ENCODE data around the gene PRLR.
"Not testable (repeated sequence)": the region's sequence is repeated elsewhere in the genome, so short reads cannot be mapped to it uniquely, and the experiment has no call there.

Gene PRLR

DNA sequence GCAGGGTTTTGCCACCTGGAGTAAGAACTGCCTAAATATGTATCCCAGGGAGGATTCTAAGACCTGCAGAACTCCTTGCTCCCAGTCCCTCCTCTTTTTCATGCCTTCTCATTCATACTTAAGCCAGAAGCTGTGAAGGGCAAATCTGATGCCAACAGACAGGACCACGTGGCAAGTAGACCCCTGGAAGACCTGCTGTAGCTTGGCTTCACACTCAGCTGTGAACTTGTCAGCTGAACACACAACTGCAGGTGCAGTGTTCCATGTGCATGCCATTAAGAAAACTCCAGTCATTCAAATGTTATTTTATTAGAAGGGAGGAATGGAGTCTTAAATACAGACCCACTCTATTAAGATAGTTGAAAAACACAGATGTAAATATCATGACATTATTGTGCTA lies 103.3 kb downstream of the PRLR start:
- DNase-seq (ENCODE audit: low read depth in 2 of 2) = no peak

DNA sequence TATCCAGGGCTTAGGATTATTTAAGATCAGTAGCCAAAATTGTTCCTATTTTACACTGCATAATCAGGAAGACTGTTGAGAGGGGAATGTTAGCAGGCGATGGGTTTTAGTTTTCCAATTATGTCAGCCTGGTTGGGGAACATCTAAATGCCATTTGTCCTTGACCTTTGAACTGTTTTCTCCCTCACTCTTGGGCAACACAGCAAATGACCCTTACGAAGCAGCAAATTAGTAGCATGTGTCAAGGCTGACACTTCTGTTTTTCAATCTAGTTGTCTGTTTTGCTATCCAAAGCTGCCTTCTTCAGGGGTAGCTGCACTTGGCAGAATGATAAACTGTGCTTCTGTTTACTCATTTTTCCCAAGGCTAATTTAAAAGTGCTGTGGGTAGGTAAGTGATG lies 104.5 kb downstream of the PRLR start:
- DNase-seq (ENCODE audit: low read depth in 2 of 2) = no peak

DNA sequence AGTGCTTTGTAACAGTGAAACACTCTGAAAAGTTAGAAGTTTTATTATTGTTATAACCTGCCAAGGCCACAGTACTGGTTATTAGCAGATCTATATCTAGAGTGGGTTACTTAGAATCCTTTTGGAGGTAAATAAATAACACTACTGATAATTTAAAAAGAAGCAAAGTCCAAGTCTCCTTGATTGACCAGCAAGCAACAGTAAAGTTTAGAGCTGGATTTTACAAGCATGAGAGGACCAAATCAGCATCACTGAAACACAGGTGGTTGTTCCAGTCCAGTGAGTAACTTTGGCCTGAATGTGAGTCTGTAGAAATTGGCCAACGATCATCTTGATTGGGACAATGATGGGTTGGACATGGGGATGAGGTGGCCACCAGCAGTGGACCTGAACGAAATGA lies 105.4 kb downstream of the PRLR start:
- no peak for DNase-seq (ENCODE audit: low read depth in 2 of 2)

DNA sequence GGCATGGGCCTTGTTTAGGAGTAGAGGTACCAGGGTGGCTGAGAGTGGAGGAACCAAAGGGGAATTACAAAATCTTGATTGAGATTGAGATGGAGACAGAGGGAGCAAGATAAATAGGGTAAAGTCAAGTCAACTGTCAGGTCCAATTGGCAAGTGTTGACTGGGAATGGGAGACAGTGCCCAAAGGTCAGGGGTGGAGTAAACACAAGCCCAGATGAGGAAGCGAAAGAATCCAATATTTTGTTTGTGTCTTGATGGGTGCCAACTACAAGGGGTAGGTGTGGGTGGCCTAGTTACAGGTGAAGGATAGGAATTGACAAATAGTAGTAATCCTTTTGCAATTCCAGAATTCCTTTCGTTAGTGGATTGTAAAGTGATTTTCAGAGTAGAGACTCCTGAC lies 107.5 kb downstream of the PRLR start:
- DNase-seq (ENCODE audit: low read depth in 2 of 2) = no peak

DNA sequence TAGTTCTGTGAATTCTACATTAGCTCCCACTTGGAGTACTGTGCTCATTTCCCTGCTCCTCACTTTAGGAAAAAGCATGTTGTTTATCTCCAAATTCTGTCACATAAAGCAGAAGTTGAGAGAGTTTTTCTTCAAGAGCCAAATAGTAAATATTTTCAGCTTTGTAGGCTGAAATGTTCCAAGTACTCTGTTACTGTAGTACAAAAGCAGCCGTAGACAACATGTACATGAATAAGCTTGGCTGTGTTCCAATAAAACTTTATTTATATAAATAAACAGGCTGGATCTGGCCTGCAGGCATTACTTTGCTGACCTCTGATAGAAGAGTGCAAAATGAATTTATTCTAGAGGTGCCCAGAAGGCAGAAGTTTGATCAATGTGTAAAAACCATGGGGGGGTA lies 109.6 kb downstream of the PRLR start:
- DNase-seq (ENCODE audit: low read depth in 2 of 2) = no peak

DNA sequence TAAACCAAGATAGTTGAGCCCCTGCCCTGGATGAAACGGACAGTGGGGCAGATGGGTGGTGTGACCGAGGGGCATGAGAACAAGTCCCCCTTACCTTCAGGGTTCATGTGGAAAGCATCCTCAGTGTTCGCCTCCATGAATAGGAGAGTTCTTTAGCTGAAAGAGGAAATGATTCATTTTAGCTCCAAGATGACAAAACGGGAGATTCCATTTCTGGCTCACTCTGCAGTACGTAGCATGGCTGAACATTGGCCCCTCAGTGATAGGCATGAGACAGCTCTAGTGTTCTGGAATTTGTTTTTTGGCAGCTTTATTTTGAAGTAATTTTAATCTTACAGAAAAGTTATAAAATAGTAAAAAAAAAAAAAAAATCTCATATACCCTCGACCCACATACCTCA lies 112.3 kb downstream of the PRLR start:
- DNase-seq (ENCODE audit: low read depth in 2 of 2) = no peak

DNA sequence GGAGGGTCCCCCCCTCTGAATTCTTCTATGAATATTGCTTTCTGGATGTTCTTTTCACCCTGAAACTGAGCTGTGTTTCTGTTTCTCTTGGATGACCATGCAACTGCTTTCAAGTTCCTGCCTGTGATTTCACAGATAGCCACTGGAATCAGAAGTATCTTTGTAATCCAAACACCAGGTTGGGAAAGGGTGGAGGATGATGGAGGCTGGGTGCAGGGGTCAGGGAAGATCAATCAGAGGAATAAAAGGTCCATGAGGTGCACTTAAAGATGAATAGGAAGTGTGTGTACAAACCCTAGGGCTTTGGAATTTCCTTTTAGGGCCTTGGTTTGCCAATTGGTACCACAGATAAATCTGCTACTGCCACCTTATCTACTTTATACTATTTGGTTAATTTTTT lies 114.4 kb downstream of the PRLR start:
- DNase-seq (ENCODE audit: low read depth in 2 of 2) = no peak

DNA sequence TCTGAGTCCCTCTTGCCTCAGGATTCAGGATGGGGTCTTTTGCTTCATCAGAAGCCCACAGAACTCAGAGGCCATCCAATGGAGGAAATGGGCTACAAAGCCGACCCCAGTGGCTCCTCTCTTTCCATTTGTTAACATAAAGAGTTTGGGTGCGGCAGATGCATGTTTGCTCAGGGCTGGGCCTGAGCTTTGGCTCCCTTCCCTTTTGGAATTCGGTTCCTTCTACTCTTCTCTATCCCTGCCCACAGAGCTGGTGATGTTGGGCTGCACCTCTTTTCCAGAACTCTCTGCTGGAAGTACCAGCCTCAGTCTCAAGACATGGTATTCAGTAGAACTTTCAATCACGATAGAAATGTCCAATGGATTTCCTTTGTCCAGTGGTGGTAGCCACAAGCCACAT lies 115.6 kb downstream of the PRLR start:
- no peak for DNase-seq (ENCODE audit: low read depth in 2 of 2)

DNA sequence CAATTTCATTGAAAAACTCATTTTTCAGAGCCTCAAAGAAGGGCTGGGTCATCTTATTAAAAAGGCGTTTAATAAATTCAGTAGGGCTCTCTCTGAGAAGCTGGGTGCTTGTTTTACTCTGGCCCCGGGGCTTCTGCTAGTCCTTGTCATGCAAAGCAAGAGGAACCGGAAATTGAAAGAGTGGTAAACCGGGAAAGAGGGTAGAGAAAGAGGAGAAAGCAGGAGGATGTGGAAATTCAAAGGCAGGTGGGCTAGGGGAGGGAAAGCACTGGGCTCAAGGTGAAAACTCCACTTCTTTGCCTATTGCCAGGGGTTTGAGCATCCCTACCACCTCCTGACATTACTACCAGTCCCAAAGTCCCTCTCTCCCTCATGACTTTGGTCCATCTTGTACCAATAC lies 118.0 kb downstream of the PRLR start:
- DNase-seq (ENCODE audit: low read depth in 2 of 2) = no peak

DNA sequence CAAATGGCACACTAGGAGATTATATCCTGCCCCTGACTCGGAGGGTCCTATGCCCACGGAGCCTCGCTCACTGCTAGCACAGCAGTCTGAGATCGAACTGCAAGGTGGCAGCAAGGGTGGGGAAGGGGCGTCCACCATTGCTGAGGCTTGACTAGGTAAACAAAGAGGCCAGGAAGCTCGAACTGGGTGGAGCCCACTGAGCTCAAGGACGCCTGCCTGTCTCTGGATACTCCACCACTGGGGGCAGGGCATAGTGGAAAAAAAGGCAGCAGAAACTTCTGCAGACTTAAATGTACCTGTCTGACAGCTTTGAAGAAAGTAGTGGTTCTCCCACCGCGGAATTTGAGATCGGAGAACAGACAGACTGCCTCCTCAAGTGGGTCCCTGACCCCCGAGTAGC lies 125.7 kb downstream of the PRLR start:
- DNase-seq (ENCODE audit: low read depth in 2 of 2) = not testable (repeated sequence)

DNA sequence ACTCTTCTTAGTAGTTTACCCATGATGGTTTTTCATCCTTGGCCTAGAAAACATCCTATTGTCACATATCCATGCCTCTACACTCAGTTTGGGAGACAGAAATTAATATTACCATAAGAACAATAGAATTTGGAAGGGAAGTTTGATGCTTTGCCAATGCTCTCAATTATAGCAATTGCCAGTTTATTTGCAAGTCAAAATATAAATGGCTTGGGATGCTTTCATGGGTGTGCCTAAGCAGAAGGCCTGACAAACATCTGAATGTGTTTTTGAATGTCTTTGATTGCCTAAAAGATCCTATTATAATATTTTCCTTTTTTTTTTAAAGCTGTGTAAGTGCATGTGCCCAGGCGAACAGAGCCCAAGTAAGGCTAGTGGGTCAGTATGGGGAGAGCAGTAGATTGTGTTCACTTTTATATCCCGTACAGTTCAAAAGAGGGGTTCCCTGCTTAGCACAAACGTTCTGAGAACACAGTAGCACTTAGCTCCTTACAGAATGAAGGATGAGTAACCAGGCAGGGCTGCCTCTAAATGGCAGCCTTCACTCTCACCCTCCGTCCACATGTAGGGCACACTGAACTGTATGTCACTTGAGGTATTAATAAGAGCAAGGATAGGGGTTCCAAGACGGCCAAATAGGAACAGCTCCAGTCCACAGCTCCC lies 126.5 kb downstream of the PRLR start:
- no peak for DNase-seq (ENCODE audit: low read depth in 2 of 2)

DNA sequence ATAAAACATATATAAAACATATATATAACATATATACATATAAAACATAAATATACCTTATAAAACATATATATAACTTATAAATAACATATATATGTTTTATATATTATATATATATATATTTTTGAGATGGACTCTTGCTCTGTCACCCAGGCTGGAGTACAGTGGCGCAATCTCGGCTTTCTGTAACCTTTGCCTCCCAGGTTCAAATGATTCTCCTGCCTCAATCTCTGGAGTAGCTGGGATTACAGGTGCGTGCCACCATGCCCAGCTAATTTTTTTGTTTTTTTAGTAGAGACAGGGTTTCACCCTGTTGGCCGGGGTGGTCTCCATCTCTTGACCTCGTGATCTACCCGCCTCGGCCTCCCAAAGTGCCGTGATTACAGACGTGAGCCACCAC lies 128.6 kb downstream of the PRLR start:
- DNase-seq (ENCODE audit: low read depth in 2 of 2) = not testable (repeated sequence)

DNA sequence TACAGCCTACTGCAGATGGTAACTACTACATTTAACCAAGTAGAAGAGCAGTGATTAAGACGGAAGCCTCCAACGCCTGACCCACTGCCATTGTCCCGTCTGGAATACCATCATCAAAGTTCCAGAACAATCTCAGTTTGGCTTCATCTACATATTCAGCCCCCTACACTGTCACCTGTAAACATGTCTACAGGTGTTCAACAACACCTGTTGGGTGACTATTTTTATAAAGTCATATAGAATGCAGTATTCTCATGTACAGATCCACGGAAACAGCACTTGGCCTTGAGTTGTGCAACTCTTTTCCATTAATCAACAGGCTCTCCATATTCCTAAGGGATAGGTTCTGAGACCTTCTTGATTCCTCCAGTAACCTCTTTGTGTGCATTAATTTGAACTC lies 129.3 kb downstream of the PRLR start:
- DNase-seq (ENCODE audit: low read depth in 2 of 2) = no peak

DNA sequence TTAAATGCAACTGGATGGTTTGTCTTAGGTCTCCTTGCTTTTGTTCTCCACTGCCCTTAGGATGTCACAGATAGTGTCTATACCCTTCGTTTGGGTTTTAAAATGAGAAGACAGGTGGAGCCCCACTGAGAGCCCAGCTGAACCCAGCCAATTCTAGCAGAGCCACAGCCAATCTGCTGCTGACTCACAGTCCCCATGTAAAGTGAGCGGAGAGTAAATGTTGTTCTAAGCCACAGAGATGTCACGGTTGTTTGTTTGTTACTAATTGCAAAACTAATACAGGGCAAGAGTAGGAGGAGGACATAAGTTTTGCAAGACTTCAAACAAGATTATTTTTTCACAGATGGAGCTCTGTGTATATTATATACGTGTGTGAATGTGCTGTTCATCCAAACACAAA lies 132.1 kb downstream of the PRLR start:
- DNase-seq (ENCODE audit: low read depth in 2 of 2) = no peak

DNA sequence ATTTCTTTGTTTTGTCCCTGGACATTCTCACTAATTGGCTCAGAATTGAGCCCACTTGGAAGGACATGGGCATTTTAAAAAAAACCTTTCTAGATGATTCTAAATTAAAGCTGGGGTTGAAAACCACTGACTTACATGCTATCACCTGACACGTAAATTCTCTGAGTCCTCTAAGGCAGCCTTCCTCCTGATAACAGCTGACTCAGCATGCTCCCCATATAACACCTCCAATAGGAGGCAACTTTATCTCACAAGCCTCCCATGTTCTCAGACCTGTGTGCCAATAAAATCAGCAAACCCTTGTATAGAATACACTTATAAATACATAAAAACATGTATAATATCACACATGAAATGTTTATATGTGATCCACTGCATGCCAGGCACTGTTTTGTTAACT lies 133.4 kb downstream of the PRLR start:
- no peak for DNase-seq (ENCODE audit: low read depth in 2 of 2)

DNA sequence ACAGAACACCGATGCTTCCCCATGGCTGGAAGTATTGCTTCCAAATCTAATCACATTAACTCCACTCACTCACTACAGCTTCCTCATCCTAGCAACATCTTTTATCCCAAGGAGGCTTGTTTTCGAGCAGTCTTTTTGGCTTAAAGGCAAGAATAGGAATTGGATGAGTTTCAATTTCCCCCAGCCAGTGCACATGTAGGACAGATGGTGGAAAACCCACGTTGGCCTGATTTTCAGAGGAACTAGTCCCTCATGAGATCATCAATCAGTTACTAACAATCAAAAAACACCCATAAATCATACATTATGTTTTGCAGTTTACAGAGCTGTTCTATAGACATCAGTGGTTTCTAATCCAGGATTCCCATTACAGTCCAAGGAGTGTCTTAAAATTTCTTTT lies 134.1 kb downstream of the PRLR start:
- DNase-seq (ENCODE audit: low read depth in 2 of 2) = no peak

DNA sequence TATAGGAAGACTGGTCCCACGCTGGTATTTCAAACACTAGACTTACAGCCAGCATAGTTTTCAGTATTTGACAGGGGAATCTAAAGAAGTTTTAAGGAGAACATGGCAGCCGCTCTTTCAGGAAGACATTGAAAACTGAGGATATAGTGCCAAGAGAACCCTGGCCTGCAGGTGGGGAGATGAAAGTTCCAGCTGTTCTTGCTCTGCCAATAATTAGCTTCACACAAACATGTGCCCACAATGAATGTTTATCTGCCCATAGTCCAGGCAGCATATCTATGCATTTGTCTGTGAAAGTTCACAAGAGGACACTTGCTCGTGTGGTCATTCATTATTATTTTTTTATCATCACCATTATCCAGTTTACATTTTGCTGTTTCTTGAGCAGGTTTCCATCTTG lies 134.9 kb downstream of the PRLR start:
- no peak for DNase-seq (ENCODE audit: low read depth in 2 of 2)

DNA sequence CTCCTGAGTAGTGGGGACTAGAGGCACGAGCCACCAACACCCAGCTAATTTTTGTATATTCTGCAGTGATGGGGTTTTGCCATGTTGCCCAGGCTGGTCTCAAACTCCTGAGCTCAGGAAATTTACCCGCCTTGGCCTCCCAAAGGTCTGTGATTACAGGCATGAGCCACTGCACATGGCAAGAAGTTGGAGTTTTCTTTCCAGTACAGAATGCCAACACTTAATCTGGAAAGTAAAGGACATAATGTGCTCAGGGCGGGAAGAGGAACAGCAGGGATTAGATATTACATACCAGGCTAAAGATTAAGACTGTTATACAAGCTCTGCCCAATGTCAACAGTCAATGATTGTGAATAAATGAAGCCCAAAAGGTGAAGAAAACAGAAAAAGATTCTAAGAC lies 135.3 kb downstream of the PRLR start:
- no peak for DNase-seq (ENCODE audit: low read depth in 2 of 2)

DNA sequence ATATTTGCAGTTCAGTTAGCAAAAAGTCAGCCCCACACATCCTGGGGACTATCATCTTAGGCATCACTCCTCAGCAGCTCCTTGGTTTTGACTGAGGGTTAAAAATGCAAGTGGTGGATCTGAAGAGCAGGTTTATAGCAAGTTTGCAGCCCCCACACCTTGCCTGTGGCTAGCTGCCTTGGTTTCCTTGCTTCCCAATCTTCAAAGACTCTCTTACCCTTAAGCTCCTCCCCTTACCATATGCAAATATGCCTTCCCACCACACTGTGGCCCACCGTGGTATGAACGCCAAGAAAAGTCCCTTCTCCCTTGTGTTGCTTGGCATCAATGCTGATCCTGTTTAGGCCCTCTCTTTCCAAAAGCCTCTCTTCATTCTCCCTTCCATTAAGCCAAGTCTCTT lies 137.6 kb downstream of the PRLR start:
- no peak for DNase-seq (ENCODE audit: low read depth in 2 of 2)

DNA sequence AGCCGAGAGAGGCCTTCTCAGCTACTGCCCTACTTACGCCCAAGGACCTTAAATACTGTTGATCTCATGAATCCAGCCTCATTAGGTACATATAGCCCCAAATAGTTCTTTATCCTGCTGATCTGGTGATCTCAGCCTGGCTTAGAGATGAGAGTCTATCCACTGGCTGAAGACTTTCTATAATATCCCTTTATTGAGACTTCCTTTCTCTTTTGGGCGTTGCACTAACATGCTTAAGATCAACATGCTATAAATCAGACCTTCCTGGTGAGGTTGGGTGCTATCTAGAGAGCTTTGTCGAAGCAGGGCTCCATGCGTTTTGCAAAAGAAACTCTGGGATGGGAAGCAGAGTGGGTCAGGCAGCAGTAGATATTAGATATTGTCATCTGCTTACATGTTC lies 138.6 kb downstream of the PRLR start:
- DNase-seq (ENCODE audit: low read depth in 2 of 2) = no peak

DNA sequence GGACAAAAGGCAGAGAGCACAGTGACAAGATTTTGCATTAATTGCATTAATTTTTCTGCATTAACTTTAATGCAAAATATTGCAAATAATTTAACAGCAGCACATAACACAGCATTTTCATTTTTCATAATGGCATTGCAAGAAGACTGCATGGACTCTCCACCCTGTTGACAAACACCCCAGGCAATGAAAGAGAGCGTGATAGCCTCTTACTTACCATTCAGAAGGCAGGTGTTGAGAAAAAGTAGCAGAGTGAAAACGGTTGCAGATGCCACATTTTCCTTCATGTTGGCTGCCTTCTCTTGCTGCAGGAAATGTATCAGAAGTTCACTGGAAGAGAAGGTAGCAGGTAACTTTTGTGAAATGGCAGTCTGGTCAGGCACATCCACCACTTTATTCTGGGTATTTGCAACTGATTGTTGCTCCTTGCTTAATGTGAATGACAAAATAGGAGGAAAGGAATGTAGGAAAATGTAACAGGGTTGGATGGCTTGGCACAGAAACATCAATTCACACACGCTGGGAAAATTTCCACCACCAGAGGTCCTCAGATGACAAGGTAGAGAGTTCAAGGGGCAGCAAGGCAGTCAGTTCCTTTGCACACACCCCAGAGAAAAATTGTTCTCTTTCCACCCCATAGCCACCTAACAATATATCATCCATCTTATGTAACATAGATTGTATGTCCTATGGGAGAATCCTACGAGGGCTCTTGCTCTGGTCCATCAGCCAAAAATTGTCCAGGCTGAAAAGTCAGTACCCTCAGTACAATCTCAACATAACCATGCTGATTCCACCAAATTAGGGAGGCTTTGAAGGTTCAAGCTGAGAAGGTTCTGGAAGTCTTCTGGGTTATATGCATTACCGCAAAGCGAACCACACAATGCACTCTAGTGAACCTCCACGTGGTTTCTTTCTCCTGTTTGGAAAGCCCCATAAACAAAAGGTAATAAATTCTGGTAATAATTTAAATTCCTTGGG lies 140.7 kb downstream of the PRLR start:
- DNase-seq (ENCODE audit: low read depth in 2 of 2) = peak; percentile 5 to 18

DNA sequence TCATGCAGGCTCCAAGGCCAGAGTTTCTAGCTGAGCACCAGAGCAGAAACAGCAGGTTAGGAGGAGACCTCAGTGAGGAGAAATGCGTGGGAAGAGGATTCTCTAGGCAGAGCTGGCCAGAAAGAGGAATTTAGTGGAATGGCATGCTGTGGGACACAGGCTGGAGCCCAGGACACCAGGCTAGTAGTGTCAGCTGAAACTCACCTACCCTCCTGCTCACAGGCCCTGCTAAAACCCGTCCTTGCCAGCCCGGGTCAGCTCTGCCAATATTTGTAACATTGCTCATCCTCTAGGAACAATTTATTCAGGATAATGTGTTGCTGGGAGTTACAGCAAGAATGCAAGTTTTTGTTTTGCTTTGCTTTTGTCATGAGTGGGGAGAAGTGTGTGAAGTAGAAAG lies 142.3 kb downstream of the PRLR start:
- no peak for DNase-seq (ENCODE audit: low read depth in 2 of 2)

DNA sequence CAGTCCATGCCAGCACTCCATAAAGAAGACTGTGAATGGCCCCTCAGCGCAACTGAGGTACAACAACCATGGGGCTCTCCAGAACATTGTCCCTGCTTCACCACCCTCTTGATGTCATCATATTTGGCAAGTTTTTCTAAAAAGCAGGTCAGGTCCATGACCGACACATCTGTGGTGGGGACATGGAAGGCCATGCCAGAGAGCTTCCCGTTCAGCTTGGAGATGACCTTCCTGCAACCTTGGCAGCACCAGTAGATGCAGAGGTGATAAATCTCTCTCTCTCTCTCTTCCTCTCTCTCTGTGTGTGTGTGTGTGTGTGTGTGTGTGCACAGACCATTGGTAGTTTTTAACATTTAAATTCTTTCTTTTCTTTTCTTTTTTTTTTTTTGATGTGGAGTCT lies 147.1 kb downstream of the PRLR start:
- no peak for DNase-seq (ENCODE audit: low read depth in 2 of 2)
